Glutamatergic neuron (in vitro differentiated cells): ENCODE data around the gene PRAMEF17. TPM values are rescaled to one million over a fixed set of nuclear protein-coding genes. Genes with fewer than 3 reads are reported as not detected.
"Not testable (repeated sequence)": the region's sequence is repeated elsewhere in the genome, so short reads cannot be mapped to it uniquely, and the experiment has no call there.

Experiments
- DNase-seq: peaks from one replicate; pipeline ENCODE4 v3.0.0; 2022
- H3K27ac Mint-ChIP-seq: one replicate; pipeline ENCODE4 v1.8.0; 2020; ENCODE audit warnings: mild to moderate bottlenecking, mixed read lengths, inconsistent platforms; ENCODE audit not compliant: unreplicated experiment
- H3K27me3 Mint-ChIP-seq: one replicate; pipeline ENCODE4 v1.8.0; 2020; ENCODE audit warnings: mild to moderate bottlenecking, moderate library complexity, mixed read lengths, inconsistent platforms; ENCODE audit not compliant: unreplicated experiment
- H3K36me3 Mint-ChIP-seq: one replicate; pipeline ENCODE4 v1.8.0; 2020; ENCODE audit warnings: mild to moderate bottlenecking, mixed read lengths, inconsistent platforms; ENCODE audit not compliant: unreplicated experiment
- H3K4me1 Mint-ChIP-seq: one replicate; pipeline ENCODE4 v1.8.0; 2020; ENCODE audit warnings: mild to moderate bottlenecking, low read depth, mixed read lengths, inconsistent platforms; ENCODE audit not compliant: unreplicated experiment
- H3K4me3 Mint-ChIP-seq: one replicate; pipeline ENCODE4 v1.8.0; 2020; ENCODE audit warnings: mild to moderate bottlenecking, mixed read lengths, inconsistent platforms; ENCODE audit not compliant: unreplicated experiment
- H3K9me3 Mint-ChIP-seq: one replicate; pipeline ENCODE4 v1.8.0; 2020; ENCODE audit warnings: mild to moderate bottlenecking, moderate library complexity, mixed read lengths, inconsistent platforms; ENCODE audit not compliant: unreplicated experiment
- total RNA-seq: library from RNA; stranded (reverse); fragmentation: NEBNext Ultra II Directional; extraction: Animal tissue kit (Norgen Biotek cat#: 25700); gene quantifications from one replicate; pipeline ENCODE4 v1.2.1, GENCODE V29; 2021; ENCODE audit not compliant: unreplicated experiment
- TF ChIP-seq, protein P1 (sequence below): fragments of 200-600 bp; sonication (generic); IDR thresholded peaks from one replicate; pipeline ENCODE4 v1.5.0; 2021; ENCODE audit not compliant: partially characterized antibody, unreplicated experiment

The PRAMEF17 gene
- total RNA-seq, 1 donor from 2014 or later: not detected

DNA sequence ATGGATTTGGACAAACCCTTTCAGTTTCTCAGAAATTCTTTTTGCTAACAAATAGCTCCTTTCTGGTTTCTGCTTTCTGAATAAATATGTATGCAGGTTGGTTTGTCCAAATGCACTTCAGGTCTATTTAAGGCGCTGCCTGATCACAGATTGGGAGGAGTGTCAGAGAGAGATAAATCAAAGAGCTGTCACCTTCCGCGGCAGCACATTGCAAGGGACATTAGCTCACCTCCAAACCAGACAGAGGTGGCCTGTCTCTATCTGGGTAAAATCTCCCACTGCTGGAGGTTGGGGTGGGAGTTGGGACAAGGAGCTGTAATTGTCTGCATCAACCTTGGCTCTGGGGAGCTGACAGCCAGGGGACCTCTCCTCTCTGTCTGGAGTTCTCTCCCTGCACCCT lies 46.0 kb downstream of the PRAMEF17 start:
- H3K4me1 Mint-ChIP-seq: no peaks in the 10 kb centered on the region
- H3K36me3 Mint-ChIP-seq: no peaks in the 10 kb centered on the region
- peaks cover 15% of the 10 kb centered on the region for H3K9me3 Mint-ChIP-seq
- no peak overlapping the region for H3K4me3 Mint-ChIP-seq
- no peaks in the 10 kb centered on the region for H3K27me3 Mint-ChIP-seq
- TF ChIP-seq, protein P1, sequence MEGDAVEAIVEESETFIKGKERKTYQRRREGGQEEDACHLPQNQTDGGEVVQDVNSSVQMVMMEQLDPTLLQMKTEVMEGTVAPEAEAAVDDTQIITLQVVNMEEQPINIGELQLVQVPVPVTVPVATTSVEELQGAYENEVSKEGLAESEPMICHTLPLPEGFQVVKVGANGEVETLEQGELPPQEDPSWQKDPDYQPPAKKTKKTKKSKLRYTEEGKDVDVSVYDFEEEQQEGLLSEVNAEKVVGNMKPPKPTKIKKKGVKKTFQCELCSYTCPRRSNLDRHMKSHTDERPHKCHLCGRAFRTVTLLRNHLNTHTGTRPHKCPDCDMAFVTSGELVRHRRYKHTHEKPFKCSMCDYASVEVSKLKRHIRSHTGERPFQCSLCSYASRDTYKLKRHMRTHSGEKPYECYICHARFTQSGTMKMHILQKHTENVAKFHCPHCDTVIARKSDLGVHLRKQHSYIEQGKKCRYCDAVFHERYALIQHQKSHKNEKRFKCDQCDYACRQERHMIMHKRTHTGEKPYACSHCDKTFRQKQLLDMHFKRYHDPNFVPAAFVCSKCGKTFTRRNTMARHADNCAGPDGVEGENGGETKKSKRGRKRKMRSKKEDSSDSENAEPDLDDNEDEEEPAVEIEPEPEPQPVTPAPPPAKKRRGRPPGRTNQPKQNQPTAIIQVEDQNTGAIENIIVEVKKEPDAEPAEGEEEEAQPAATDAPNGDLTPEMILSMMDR: no peak
- no peak for DNase-seq
- no peak overlapping the region for H3K27ac Mint-ChIP-seq

DNA sequence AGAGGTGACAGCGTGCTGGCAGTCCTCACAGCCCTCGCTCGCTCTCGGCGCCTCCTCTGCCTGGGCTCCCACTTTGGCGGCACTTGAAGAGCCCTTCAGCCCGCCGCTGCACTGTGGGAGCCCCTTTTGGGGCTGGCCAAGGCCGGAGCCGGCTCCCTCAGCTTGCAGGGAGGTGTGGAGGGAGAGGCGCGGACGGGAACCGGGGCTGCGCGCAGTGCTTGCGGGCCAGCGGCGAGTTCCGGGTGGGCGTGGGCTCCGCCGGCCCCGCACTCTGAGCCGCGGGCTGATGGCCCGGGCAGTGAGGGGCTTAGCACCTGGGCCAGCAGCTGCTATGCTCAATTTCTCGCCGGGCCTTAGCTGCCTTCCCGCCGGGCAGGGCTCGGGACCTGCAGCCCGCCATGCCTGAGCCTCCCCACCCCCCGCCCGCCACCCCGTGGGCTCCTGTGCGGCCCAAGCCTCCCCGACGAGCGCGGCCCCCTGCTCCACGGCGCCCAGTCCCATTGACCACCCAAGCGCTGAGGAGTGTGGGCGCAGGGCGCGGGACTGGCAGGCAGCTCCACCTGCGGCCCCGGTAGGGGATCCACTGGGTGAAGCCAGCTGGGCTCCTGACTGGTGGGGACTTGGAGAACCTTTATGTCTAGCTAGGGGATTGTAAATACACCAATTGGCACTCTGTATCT lies 49.8 kb downstream of the PRAMEF17 start:
- H3K4me1 Mint-ChIP-seq, DNase-seq, H3K36me3 Mint-ChIP-seq, H3K4me3 Mint-ChIP-seq, H3K27me3 Mint-ChIP-seq, H3K27ac Mint-ChIP-seq: not testable (repeated sequence)
- H3K9me3 Mint-ChIP-seq: peaks cover 16% of the 10 kb centered on the region

Other genes starting within 250 kb of the PRAMEF17 start
- gene PRAMEF26, start 233.6 kb upstream of the PRAMEF17 start, total RNA-seq: not detected
- gene HNRNPCL4, start 224.0 kb upstream of the PRAMEF17 start, total RNA-seq: not detected
- gene PRAMEF9, start 217.8 kb upstream of the PRAMEF17 start, total RNA-seq: not detected
- 0.44 TPM for gene PRAMEF13, start 188.2 kb upstream of the PRAMEF17 start, total RNA-seq
- not detected for gene PRAMEF18, start 163.5 kb upstream of the PRAMEF17 start, total RNA-seq
- not detected for gene PRAMEF5, start 135.4 kb upstream of the PRAMEF17 start, total RNA-seq
- gene PRAMEF8, start 104.5 kb upstream of the PRAMEF17 start, total RNA-seq: not detected
- not detected for gene PRAMEF33, start 86.1 kb upstream of the PRAMEF17 start, total RNA-seq
- gene PRAMEF15, start 74.1 kb upstream of the PRAMEF17 start, total RNA-seq: not detected
- gene PRAMEF14, start 42.5 kb upstream of the PRAMEF17 start, total RNA-seq: 0.32 TPM
- gene PRAMEF19, start 17.7 kb upstream of the PRAMEF17 start, total RNA-seq: not detected
- gene PRAMEF20, start 20.8 kb downstream of the PRAMEF17 start, total RNA-seq: not detected
- not detected for gene LRRC38, start 124.4 kb downstream of the PRAMEF17 start, total RNA-seq
- gene PDPN, start 194.2 kb downstream of the PRAMEF17 start, total RNA-seq: 4.8 TPM